Caco-2 (cell line): ENCODE measurements around the gene PTPDC1. TPM values are rescaled to one million over a fixed set of nuclear protein-coding genes. Genes with fewer than 3 reads are reported as not detected.

Source experiments
- BruUV-seq: library from RNA; stranded (reverse); fragments of 400-500 nt; replicated peaks from 2 replicates; lab custom pipeline; 2021; lab: Mats Ljungman, UMichigan
- CTCF ChIA-PET: fragments of 300-600 bp; sonication (Branson Sonifier 250); formaldehyde crosslinking; loops from one replicate; lab custom pipeline; 2022; ENCODE audit warnings: antibody characterized with exemption; lab: Charles Lee
- POLR2A ChIA-PET: fragments of 300-600 bp; sonication (Branson Sonifier 250); formaldehyde crosslinking; loops from one replicate; lab custom pipeline; 2022; ENCODE audit warnings: antibody characterized with exemption; lab: Charles Lee
- DNase-seq, 2 experiments: peaks; one replicate each; pipeline versions ENCODE4 v3.0.0 to v3.0.0-alpha.2; 2020 to 2022
- H3K27me3 ChIP-seq: replicated peaks from 2 replicates; pipeline ENCODE4 v1.6.0; 2011; ENCODE audit warnings: low read length; ENCODE audit not compliant: control insufficient read depth, insufficient read depth
- H3K36me3 ChIP-seq: 2 replicates; pipeline ENCODE4 v1.5.1; 2011; ENCODE audit warnings: low read length; ENCODE audit not compliant: control insufficient read depth, insufficient read depth
- H3K4me1 ChIP-seq: fragments of 250-450 bp; sonication (Bioruptor Pico); 2 replicates; pipeline ENCODE4 v1.5.1; 2020; ENCODE audit warnings: mild to moderate bottlenecking
- H3K4me3 ChIP-seq: 2 replicates; pipeline ENCODE4 v1.5.1; 2011; ENCODE audit warnings: low read depth, mild to moderate bottlenecking, control low read depth, low read length
- H3K9me3 ChIP-seq: fragments of 250-450 bp; sonication (Bioruptor Pico); 2 replicates; pipeline ENCODE4 v1.5.1; 2020; ENCODE audit warnings: mild to moderate bottlenecking, moderate library complexity
- H3K27ac Mint-ChIP-seq: one replicate; pipeline ENCODE4 v1.8.0; 2022; ENCODE audit warnings: mixed read lengths; ENCODE audit not compliant: unreplicated experiment
- H3K27me3 Mint-ChIP-seq: one replicate; pipeline ENCODE4 v1.8.0; 2022; ENCODE audit warnings: mixed read lengths; ENCODE audit not compliant: insufficient read depth, unreplicated experiment
- H3K36me3 Mint-ChIP-seq: one replicate; pipeline ENCODE4 v1.8.0; 2022; ENCODE audit warnings: mild to moderate bottlenecking, mixed read lengths; ENCODE audit not compliant: insufficient read depth, unreplicated experiment
- H3K4me1 Mint-ChIP-seq: one replicate; pipeline ENCODE4 v1.8.0; 2022; ENCODE audit warnings: low read depth, mixed read lengths; ENCODE audit not compliant: unreplicated experiment
- H3K4me3 Mint-ChIP-seq: one replicate; pipeline ENCODE4 v1.8.0; 2022; ENCODE audit warnings: mild to moderate bottlenecking, moderate library complexity, mixed read lengths; ENCODE audit not compliant: unreplicated experiment
- H3K9me3 Mint-ChIP-seq: one replicate; pipeline ENCODE4 v1.8.0; 2022; ENCODE audit warnings: mixed read lengths; ENCODE audit not compliant: unreplicated experiment
- CTCF ChIP-seq, 2 experiments: fragments of 200-600 bp in 1 of 2; IDR thresholded peaks; 1 replicate in 1 of 2; 2 replicates in 1 of 2; pipeline versions ENCODE4 v1.5.1 to v1.8.0; 2011 to 2022; ENCODE audit warnings: antibody characterized with exemption in 1 of 2, control low read depth in 1 of 2, inconsistent platforms in 1 of 2, low read depth in 1 of 2, low read length in 1 of 2, mild to moderate bottlenecking in 1 of 2, moderate library complexity in 1 of 2; ENCODE audit not compliant: insufficient read depth in 1 of 2, severe bottlenecking in 1 of 2, unreplicated experiment in 1 of 2
- intact Hi-C: fragments of 100-400 bp; cut with micrococcal nuclease; formaldehyde crosslinking; loops from one replicate; pipeline ENCODE4 v1.10.0; 2022; ENCODE audit not compliant: unreplicated experiment
- total RNA-seq: library from RNA; stranded (reverse); gene quantifications from 2 replicates; pipeline ENCODE4 v1.2.3, GENCODE V29; 2022

Gene PTPDC1
- total RNA-seq, 1 experiment from 2014 or later: 5.9 TPM

- H3K4me1 Mint-ChIP-seq: no peaks in the 10 kb centered on the region
- BruUV-seq: no TSS peak
- no peaks in the 10 kb centered on the region for H3K9me3 Mint-ChIP-seq
- no peaks in the 10 kb centered on the region for H3K27me3 Mint-ChIP-seq
- Histone ChIP-seq H3K9me3 (no peaks in the 10 kb centered on the region), H3K36me3 (no peaks in the 10 kb centered on the region), H3K4me1 (no peaks in the 10 kb centered on the region), H3K4me3 (no peak overlapping the region), H3K27me3 (no peaks in the 10 kb centered on the region)
- TF ChIP-seq CTCF (IDR thresholded peaks at IDR 0.05; ENCODE audit: insufficient read depth in 1 of 2, low read depth in 1 of 2, low read length in 1 of 2, severe bottlenecking in 1 of 2, unreplicated experiment in 1 of 2): no peak
- no peak overlapping the region for H3K4me3 Mint-ChIP-seq
- intact Hi-C loops: no loop called here
- no peak overlapping the region for H3K27ac Mint-ChIP-seq
- CTCF ChIA-PET: no interaction called here
- POLR2A ChIA-PET: no interaction called here
- no peaks in the 10 kb centered on the region for H3K36me3 Mint-ChIP-seq
- DNase-seq: no peak
Observed at GRCh38 chr9:94120854-94121376, 36.7 kb downstream of the PTPDC1 start.

GRCh38 chr9:94126844-94127243, 42.6 kb downstream of the PTPDC1 start:
- Mint-ChIP-seq H3K27me3 (no peaks in the 10 kb centered on the region), H3K4me3 (no peak overlapping the region), H3K36me3 (no peaks in the 10 kb centered on the region), H3K9me3 (peaks cover 21% of the 10 kb centered on the region), H3K4me1 (no peaks in the 10 kb centered on the region), H3K27ac (no peak overlapping the region)
- CTCF ChIA-PET: no interaction called here
- DNase-seq: no peak
- no peaks in the 10 kb centered on the region for H3K36me3 ChIP-seq
- no peak for TF ChIP-seq CTCF (IDR thresholded peaks at IDR 0.05; ENCODE audit: insufficient read depth in 1 of 2, low read depth in 1 of 2, low read length in 1 of 2, severe bottlenecking in 1 of 2, unreplicated experiment in 1 of 2)
- no peak overlapping the region for H3K4me3 ChIP-seq
- no peaks in the 10 kb centered on the region for H3K4me1 ChIP-seq
- BruUV-seq: no TSS peak
- no peaks in the 10 kb centered on the region for H3K27me3 ChIP-seq
- intact Hi-C loops: no loop called here
- POLR2A ChIA-PET: no interaction called here
- no peaks in the 10 kb centered on the region for H3K9me3 ChIP-seq

- ChIA-PET CTCF (no interaction called here), POLR2A (no interaction called here)
- Histone ChIP-seq H3K36me3 (no peaks in the 10 kb centered on the region), H3K9me3 (no peaks in the 10 kb centered on the region), H3K4me1 (no peaks in the 10 kb centered on the region), H3K27me3 (no peaks in the 10 kb centered on the region), H3K4me3 (no peak overlapping the region)
- Mint-ChIP-seq H3K4me1 (no peaks in the 10 kb centered on the region), H3K27ac (no peak overlapping the region), H3K4me3 (no peak overlapping the region), H3K27me3 (no peaks in the 10 kb centered on the region), H3K36me3 (no peaks in the 10 kb centered on the region), H3K9me3 (peaks cover 21% of the 10 kb centered on the region)
- BruUV-seq: no TSS peak
- no peak for TF ChIP-seq CTCF (IDR thresholded peaks at IDR 0.05; ENCODE audit: insufficient read depth in 1 of 2, low read depth in 1 of 2, low read length in 1 of 2, severe bottlenecking in 1 of 2, unreplicated experiment in 1 of 2)
- DNase-seq: no peak
- intact Hi-C loops: no loop called here
Observed at GRCh38 chr9:94127806-94128205, 43.5 kb downstream of the PTPDC1 start.
